Skeletal muscle tissue (tissue), 4 donors: ENCODE results near the gene ENDOD1. TPM values are rescaled to one million over a fixed set of nuclear protein-coding genes. Genes with fewer than 3 reads are reported as not detected.

Source experiments
- H3K27ac ChIP-seq: one replicate; pipeline ENCODE4 v1.7.0; 2013; ENCODE audit warnings: mild to moderate bottlenecking, low read depth, low read length, inconsistent platforms
- H3K27me3 ChIP-seq, 3 donors: one replicate each; pipeline ENCODE4 v1.7.0; 2013; ENCODE audit warnings: low read length in 3 of 3; ENCODE audit not compliant: control insufficient read depth in 3 of 3, insufficient read depth in 3 of 3
- H3K36me3 ChIP-seq, 3 donors: one replicate each; pipeline ENCODE4 v1.7.0; 2013; ENCODE audit warnings: low read length in 3 of 3; ENCODE audit not compliant: control insufficient read depth in 3 of 3, insufficient read depth in 3 of 3
- H3K4me1 ChIP-seq, 3 donors: one replicate each; pipeline ENCODE4 v1.7.0; 2013; ENCODE audit warnings: low read length in 3 of 3, mild to moderate bottlenecking in 3 of 3; ENCODE audit not compliant: control insufficient read depth in 3 of 3, insufficient read depth in 3 of 3
- H3K4me3 ChIP-seq, 3 donors: one replicate each; pipeline ENCODE4 v1.7.0; 2013; ENCODE audit warnings: low read length in 3 of 3
- H3K9ac ChIP-seq, 3 donors: one replicate each; pipeline ENCODE4 v1.7.0; 2013; ENCODE audit warnings: low read length in 3 of 3, mild to moderate bottlenecking in 3 of 3, moderate library complexity in 2 of 3, low read depth in 1 of 3
- H3K9me3 ChIP-seq, 3 donors: one replicate each; pipeline ENCODE4 v1.7.0; 2013; ENCODE audit warnings: low read length in 3 of 3; ENCODE audit not compliant: control insufficient read depth in 3 of 3
- total RNA-seq: library from RNA; depleted of rRNA; stranded (reverse); fragments of >200 nt; gene quantifications from one replicate; pipeline ENCODE4 v1.2.3, GENCODE V29; 2014
- donor health status: Osteomylitis.

Gene ENDOD1
- total RNA-seq, 1 donor from 2014 or later: 99.2 TPM

DNA sequence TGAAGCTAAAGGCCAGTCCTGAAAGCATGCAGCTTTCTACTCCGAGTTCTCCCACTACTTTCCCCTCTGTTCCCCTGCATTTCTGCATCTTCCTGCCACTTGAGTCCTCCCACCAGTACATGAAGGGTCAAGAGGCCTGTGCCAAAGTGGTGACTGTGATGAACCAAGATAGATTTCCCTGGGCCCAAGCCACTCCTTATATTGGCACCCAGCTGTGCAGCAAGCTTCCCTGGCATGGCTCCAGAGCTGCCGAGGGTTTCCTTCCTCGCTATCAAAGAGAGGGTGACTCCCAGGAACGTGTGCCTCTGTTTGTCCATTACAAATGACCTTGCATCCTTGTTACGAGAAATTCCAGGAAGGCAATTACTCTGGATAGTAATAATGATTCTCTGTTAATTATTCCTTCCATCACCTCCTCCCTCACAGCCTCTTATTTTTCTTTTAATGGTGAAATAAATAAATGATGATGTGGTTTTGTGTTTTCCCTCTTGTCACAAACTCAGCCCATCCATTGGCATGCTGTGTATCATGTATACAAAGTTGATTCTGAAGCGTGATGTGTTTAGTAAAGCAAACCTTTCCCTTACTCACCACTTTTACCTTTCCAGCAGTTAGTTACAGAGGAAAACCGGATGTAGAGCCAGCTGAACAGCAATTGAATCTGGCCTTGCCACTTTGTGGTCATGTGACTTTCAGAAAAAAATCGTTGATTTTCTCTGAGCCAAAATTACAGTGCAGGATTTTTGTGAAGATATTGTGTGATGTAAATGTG is 14.7 kb upstream of the ENDOD1 start:
- H3K4me1 ChIP-seq: peaks cover 11 to 25% (median 17%) of the 10 kb centered on the region in 3 donors
- H3K27me3 ChIP-seq: no peaks in the 10 kb centered on the region
- H3K36me3 ChIP-seq: no peaks in the 10 kb centered on the region
- no peaks in the 10 kb centered on the region for H3K9me3 ChIP-seq
- peak overlapping the region in 1 of 3 donors; percentile 13 for H3K4me3 ChIP-seq
- H3K9ac ChIP-seq: peak overlapping the region in 2 of 3 donors; percentile 4 to 55
- peak overlapping the region; percentile 48 for H3K27ac ChIP-seq

DNA sequence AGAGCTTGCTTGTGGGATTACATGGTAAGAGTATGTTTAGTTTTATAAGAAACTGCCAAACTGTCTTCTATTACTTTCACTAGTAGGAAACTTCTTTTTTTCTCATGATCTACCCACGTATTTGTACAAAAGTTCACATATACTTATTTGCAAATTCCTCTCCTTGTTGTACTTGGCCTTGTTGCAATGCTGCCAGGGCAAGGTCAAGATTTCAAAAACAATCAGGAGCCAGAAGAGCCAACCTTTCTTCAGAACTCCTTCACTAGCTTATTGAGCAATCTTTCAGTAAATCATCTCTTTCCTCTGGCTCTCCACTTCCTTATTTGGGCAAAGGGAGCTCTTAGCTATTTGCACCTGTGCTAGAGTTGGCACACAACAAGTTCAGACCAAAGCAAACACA is 13.2 kb upstream of the ENDOD1 start:
- Histone ChIP-seq H3K9ac (no peak overlapping the region), H3K4me1 (peaks cover 7 to 24% (median 21%) of the 10 kb centered on the region in 3 donors), H3K27ac (no peak overlapping the region), H3K9me3 (no peaks in the 10 kb centered on the region), H3K4me3 (no peak overlapping the region), H3K27me3 (no peaks in the 10 kb centered on the region), H3K36me3 (no peaks in the 10 kb centered on the region)

DNA sequence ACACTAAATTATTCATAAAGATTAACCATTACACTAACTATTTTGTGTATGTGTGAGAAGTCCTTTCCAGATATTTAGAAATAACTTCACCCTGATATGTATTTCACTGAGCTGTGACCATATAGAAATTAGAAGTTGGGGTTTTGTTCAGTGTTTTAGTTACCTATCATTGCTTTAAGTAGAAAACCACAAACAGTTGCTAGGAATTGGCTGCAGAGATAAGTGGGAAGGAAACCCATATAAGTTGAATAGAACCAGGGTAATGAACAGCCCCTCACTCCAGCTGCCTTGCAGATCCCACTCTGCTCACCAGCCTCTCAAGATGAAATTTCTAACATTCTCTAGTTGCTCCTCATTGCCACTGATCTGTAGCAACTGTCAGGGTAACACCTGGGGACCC is 12.7 kb upstream of the ENDOD1 start:
- no peak overlapping the region for H3K27ac ChIP-seq

DNA sequence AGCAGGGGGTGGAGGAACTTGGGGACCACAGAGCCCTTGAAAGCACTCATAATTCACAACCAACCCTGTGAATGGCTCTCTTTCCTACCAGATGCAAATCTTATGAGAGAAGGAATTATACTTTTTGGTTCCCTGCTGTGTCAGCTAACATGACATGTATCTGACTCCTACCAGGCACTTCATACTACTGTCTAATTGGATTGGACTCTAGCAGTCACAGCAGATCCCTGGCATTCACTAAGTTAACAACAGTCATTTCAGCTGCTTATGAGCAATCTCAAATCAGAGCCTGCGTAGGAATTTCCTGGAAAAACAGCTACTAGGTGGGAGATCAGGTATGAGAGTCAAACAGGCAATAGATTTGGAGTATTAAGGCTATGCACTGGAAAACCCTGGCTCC is 11.1 kb upstream of the ENDOD1 start:
- Histone ChIP-seq H3K9me3 (no peaks in the 10 kb centered on the region), H3K36me3 (no peaks in the 10 kb centered on the region), H3K9ac (no peak overlapping the region), H3K4me3 (no peak overlapping the region), H3K27ac (no peak overlapping the region), H3K27me3 (no peaks in the 10 kb centered on the region), H3K4me1 (peaks cover 7 to 30% (median 25%) of the 10 kb centered on the region in 3 donors)

More for the DNA sequence above, 12.7 kb upstream of the ENDOD1 start:
- Histone ChIP-seq H3K36me3 (no peaks in the 10 kb centered on the region), H3K9me3 (no peaks in the 10 kb centered on the region), H3K4me3 (no peak overlapping the region), H3K27me3 (no peaks in the 10 kb centered on the region), H3K4me1 (peaks cover 7 to 30% (median 24%) of the 10 kb centered on the region in 3 donors), H3K9ac (no peak overlapping the region)

DNA sequence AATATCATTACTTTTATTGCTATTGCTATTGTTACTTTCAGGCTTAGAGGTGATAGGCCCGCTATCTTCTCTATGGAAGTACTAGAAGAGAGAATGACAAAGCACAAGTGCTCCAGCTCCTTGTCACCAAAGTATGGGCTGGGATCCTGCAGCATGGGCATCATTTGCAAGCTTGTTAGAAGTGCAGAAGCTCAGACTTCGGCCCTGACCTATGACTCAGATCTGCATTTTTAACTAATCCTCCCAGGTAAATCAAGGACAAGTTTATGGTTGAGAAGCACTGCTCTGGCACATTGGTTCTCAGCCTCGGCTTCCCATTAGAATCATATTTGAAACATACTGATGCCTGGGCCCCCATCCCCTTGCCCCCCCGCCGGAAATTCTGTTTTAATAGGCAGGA is 8.6 kb upstream of the ENDOD1 start:
- H3K27me3 ChIP-seq: no peaks in the 10 kb centered on the region
- H3K9ac ChIP-seq: no peak overlapping the region
- no peak overlapping the region for H3K4me3 ChIP-seq
- no peak overlapping the region for H3K27ac ChIP-seq
- no peaks in the 10 kb centered on the region for H3K36me3 ChIP-seq
- H3K4me1 ChIP-seq: peaks cover 0 to 10% (median 8%) of the 10 kb centered on the region in 3 donors
- no peaks in the 10 kb centered on the region for H3K9me3 ChIP-seq

DNA sequence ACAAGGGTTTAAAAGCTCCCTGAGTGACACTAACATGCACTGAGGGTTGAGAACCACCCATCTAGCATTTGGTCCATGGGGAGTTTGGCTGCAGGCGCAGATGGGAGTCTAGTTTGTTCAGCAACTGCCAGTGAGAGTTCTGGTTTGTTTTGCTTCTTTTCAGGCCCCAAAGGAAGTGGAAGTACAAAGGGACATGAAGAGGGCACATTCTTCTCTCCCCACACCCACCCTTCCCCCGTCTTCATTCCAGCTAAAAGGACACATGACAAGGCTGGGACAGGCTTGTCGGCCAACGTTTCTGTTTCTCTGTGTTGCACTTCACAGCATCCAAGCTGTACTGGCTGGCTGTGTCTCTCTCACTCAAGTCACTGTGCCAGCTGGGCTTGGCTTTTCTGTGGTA is 8.2 kb upstream of the ENDOD1 start:
- Histone ChIP-seq H3K27me3 (no peaks in the 10 kb centered on the region), H3K9me3 (no peaks in the 10 kb centered on the region), H3K9ac (peak overlapping the region in 1 of 3 donors; percentile 43), H3K4me3 (no peak overlapping the region), H3K36me3 (no peaks in the 10 kb centered on the region), H3K4me1 (peaks cover 0 to 10% (median 8%) of the 10 kb centered on the region in 3 donors), H3K27ac (peak overlapping the region; percentile 52)

DNA sequence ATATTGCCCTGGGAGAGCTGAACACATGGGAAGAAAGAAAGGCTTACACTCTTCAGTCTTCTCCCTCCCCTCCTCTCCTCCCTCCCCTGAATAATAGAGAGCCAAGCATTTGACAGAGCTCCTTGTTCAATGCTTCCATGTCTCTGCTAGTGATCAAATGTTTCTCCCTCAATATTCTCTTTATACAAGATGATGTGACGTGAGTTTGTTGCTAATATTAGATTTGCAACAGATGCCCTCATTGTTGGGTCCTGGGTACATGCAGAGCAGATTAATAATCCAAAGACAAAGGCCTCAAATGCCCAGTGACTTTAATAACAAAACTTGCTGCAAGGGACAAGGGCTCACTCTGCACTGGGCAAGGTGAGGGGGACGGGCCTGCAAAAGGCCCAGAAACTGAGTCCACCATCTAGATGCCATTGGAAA is 7.1 kb upstream of the ENDOD1 start:
- no peak overlapping the region for H3K27ac ChIP-seq
- no peaks in the 10 kb centered on the region for H3K36me3 ChIP-seq
- H3K9me3 ChIP-seq: no peaks in the 10 kb centered on the region
- H3K4me3 ChIP-seq: no peak overlapping the region
- no peaks in the 10 kb centered on the region for H3K27me3 ChIP-seq
- H3K4me1 ChIP-seq: peaks cover 0 to 10% (median 8%) of the 10 kb centered on the region in 3 donors
- no peak overlapping the region for H3K9ac ChIP-seq

DNA sequence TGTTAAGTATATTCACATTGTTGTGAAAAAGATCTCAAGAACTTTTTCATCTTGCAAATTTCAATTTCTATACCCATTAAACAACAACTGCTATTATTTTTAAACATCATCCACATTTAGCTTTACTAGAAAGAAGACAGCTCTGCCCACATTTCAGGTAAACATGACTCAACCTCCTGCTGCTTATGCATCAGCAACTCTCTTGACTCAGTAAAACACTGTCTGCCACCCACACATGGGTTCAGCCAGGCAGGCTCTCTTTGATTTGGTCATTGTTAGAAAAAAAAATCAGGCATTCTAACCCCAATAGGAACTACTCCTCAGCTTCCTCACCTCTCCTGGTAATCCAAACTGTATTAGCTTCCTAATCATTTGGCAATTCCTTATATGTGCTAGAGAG is 5.1 kb upstream of the ENDOD1 start:
- Histone ChIP-seq H3K36me3 (no peaks in the 10 kb centered on the region), H3K27me3 (no peaks in the 10 kb centered on the region), H3K4me1 (peaks cover 4 to 18% (median 14%) of the 10 kb centered on the region in 3 donors), H3K9me3 (no peaks in the 10 kb centered on the region), H3K27ac (no peak overlapping the region), H3K9ac (no peak overlapping the region), H3K4me3 (no peak overlapping the region)

DNA sequence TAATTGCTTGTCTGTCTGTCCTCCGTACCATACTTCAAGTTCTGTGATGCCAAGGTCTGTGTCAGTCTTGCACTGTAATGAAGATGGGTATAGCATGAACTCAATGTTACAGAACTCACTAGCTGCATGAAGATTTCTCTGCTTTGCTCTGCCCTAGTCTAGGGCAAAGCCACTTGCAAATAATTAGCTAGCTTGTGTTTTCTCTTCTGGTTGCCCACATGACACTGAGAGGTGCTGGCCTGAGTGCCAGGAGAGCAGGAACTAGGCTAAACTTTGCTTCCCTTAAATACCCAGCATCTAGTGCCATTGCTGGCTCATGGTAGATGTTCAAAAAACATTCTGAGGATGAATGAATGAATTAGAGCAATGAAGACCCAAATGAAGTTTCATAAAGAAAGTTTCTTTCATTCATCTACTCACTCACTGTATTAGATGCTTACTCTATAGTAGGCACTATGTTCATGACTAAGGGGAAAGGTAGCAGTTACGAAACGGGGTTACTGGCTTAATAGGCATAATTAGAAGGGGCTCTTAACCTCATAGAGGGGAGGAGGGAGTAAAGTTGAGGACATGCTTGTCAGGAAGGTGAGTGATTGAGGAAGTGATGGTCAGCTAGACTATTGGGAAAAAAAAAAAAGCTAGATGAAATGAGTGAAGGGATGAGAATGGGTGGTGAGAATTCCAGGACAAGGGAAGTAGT is 4.4 kb upstream of the ENDOD1 start:
- no peaks in the 10 kb centered on the region for H3K9me3 ChIP-seq
- H3K36me3 ChIP-seq: no peaks in the 10 kb centered on the region
- no peaks in the 10 kb centered on the region for H3K27me3 ChIP-seq
- H3K27ac ChIP-seq: no peak overlapping the region
- peaks cover 4 to 15% (median 14%) of the 10 kb centered on the region in 3 donors for H3K4me1 ChIP-seq
- no peak overlapping the region for H3K9ac ChIP-seq
- no peak overlapping the region for H3K4me3 ChIP-seq

DNA sequence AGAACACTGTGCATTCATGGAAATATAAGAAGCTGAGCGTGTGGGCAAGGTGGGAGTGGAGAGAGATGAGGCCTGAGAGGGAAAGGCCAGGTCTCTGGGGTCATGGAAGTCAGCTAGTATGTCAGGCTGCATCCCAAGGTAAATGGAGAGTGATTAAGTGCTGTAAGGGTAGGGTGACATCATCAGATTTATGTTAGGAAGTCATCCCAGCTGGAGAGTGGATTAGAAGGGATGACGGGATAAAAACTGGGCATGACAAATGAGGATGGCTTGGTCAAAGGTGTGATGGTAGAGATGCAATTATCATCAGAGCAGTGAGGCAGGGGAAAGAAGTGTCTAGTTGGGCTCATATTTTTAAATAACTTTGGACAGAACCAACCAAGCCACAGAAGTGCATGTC is 3.5 kb upstream of the ENDOD1 start:
- no peak overlapping the region for H3K9ac ChIP-seq

More for the DNA sequence above, 3.5 kb upstream of the ENDOD1 start:
- Histone ChIP-seq H3K9me3 (no peaks in the 10 kb centered on the region), H3K4me1 (peaks cover 12 to 19% (median 19%) of the 10 kb centered on the region in 3 donors), H3K4me3 (no peak overlapping the region), H3K27me3 (no peaks in the 10 kb centered on the region), H3K36me3 (no peaks in the 10 kb centered on the region), H3K27ac (no peak overlapping the region)
